ENCODE data around the gene P2RY14. TPM values are rescaled to one million over a fixed set of nuclear protein-coding genes. Genes with fewer than 3 reads are reported as not detected.

The P2RY14 gene
- total RNA-seq, 1 donor from 2014 or later = not detected

DNA sequence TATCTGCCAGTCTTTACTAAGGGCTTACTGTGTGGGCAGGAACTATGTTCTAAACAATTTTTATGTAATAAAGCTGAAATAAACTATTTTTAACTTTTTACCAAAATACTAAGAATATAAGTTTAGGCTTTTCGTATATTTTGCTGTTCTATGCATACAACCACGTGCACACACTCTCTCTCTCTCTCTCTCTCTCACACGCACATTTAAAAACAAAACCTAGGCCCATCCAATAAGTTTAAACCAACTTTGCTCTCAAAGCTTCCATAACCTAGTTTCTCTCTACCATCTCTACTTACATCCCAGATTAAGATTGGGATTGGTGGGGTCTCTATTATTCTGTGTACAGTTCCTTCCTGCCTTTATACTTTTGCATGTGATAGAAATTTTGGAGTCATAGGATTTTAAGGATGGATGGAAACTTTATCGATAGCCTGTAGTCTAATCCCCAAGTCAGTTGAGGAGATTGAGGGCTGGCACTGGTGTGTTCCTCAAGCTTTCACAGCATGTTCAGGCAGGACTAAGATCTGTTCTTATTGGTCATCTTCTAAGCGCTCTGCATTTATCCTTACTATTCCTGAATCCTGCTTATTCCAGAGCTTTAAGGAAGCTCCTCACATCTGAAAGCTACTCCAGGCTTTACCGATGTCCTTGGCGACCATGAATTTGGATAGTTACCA lies 77.2 kb downstream of the P2RY14 start:
- DNase-seq (ENCODE audit: extremely low spot score, unreplicated experiment) = no peak
- no peaks in the 10 kb centered on the region for H3K9me3 Mint-ChIP-seq (ENCODE audit: unreplicated experiment)
- H3K4me3 Mint-ChIP-seq (ENCODE audit: unreplicated experiment) = no peak overlapping the region
- no peak overlapping the region for H3K27ac Mint-ChIP-seq (ENCODE audit: unreplicated experiment)
- H3K27me3 Mint-ChIP-seq (ENCODE audit: unreplicated experiment) = no peaks in the 10 kb centered on the region
- H3K4me1 Mint-ChIP-seq (ENCODE audit: unreplicated experiment) = no peaks in the 10 kb centered on the region
- TF ChIP-seq CTCF (IDR thresholded peaks at IDR 0.05) = no peak
- H3K36me3 Mint-ChIP-seq (ENCODE audit: unreplicated experiment) = no peaks in the 10 kb centered on the region

DNA sequence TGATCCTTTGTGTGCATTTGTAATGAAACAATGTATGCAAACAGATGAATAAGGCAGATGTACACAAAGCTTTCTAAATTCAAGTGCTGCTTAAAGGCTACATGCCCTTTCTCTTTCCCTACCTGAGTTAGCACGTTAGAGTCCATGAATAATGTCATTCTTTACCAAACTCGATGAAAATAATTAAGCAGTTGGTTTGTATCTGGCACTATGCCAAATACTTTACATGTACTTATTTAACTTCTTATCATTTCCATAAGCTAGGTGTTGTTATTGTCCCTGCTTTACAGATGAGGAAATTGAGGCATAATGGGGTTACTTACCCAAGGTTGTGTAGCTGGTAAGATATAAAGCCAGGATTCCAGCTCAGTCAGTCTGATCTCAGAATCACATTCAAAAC lies 77.8 kb downstream of the P2RY14 start:
- H3K27me3 Mint-ChIP-seq (ENCODE audit: unreplicated experiment) = no peaks in the 10 kb centered on the region
- no peak for TF ChIP-seq CTCF (IDR thresholded peaks at IDR 0.05)
- H3K9me3 Mint-ChIP-seq (ENCODE audit: unreplicated experiment) = no peaks in the 10 kb centered on the region
- H3K4me1 Mint-ChIP-seq (ENCODE audit: unreplicated experiment) = no peaks in the 10 kb centered on the region
- no peak overlapping the region for H3K27ac Mint-ChIP-seq (ENCODE audit: unreplicated experiment)
- H3K36me3 Mint-ChIP-seq (ENCODE audit: unreplicated experiment) = no peaks in the 10 kb centered on the region
- H3K4me3 Mint-ChIP-seq (ENCODE audit: unreplicated experiment) = no peak overlapping the region
- DNase-seq (ENCODE audit: extremely low spot score, unreplicated experiment) = no peak

GRCh38 chr3:151199554-151200438 lies 78.5 kb downstream of the P2RY14 start:
- Mint-ChIP-seq H3K27ac (ENCODE audit: unreplicated experiment) (no peak overlapping the region), H3K4me1 (ENCODE audit: unreplicated experiment) (no peaks in the 10 kb centered on the region), H3K27me3 (ENCODE audit: unreplicated experiment) (no peaks in the 10 kb centered on the region), H3K36me3 (ENCODE audit: unreplicated experiment) (no peaks in the 10 kb centered on the region), H3K4me3 (ENCODE audit: unreplicated experiment) (no peak overlapping the region), H3K9me3 (ENCODE audit: unreplicated experiment) (no peaks in the 10 kb centered on the region)
- no peak for TF ChIP-seq CTCF (IDR thresholded peaks at IDR 0.05)
- DNase-seq (ENCODE audit: extremely low spot score, unreplicated experiment) = no peak

GRCh38 chr3:151198849-151199248 lies 79.5 kb downstream of the P2RY14 start:
- H3K27ac Mint-ChIP-seq (ENCODE audit: unreplicated experiment) = no peak overlapping the region
- H3K4me3 Mint-ChIP-seq (ENCODE audit: unreplicated experiment) = no peak overlapping the region
- no peaks in the 10 kb centered on the region for H3K27me3 Mint-ChIP-seq (ENCODE audit: unreplicated experiment)
- TF ChIP-seq CTCF (IDR thresholded peaks at IDR 0.05) = no peak
- no peaks in the 10 kb centered on the region for H3K9me3 Mint-ChIP-seq (ENCODE audit: unreplicated experiment)
- H3K36me3 Mint-ChIP-seq (ENCODE audit: unreplicated experiment) = no peaks in the 10 kb centered on the region
- DNase-seq (ENCODE audit: extremely low spot score, unreplicated experiment) = no peak
- H3K4me1 Mint-ChIP-seq (ENCODE audit: unreplicated experiment) = no peaks in the 10 kb centered on the region

All from osteocyte (in vitro differentiated cells).